Endothelial cell (in vitro differentiated cells): ENCODE data around the gene ODAD2. TPM values are rescaled to one million over a fixed set of nuclear protein-coding genes. Genes with fewer than 3 reads are reported as not detected.

ENCODE experiments used
- DNase-seq: peaks from one replicate; pipeline ENCODE4 v3.0.0; 2021; ENCODE audit warnings: low spot score
- H3K27ac Mint-ChIP-seq: one replicate; pipeline ENCODE4 v1.8.0; 2021; ENCODE audit warnings: mixed read lengths, inconsistent platforms; ENCODE audit not compliant: unreplicated experiment
- H3K27me3 Mint-ChIP-seq: one replicate; pipeline ENCODE4 v1.8.0; 2021; ENCODE audit warnings: mild to moderate bottlenecking, moderate library complexity, mixed read lengths, inconsistent platforms; ENCODE audit not compliant: unreplicated experiment
- H3K36me3 Mint-ChIP-seq: one replicate; pipeline ENCODE4 v1.8.0; 2021; ENCODE audit warnings: mild to moderate bottlenecking, low read depth, mixed read lengths, inconsistent platforms; ENCODE audit not compliant: unreplicated experiment
- H3K4me1 Mint-ChIP-seq: one replicate; pipeline ENCODE4 v1.8.0; 2021; ENCODE audit warnings: mild to moderate bottlenecking, mixed read lengths, inconsistent platforms; ENCODE audit not compliant: unreplicated experiment
- H3K4me3 Mint-ChIP-seq: one replicate; pipeline ENCODE4 v1.8.0; 2021; ENCODE audit warnings: mild to moderate bottlenecking, mixed read lengths, inconsistent platforms; ENCODE audit not compliant: unreplicated experiment
- H3K9me3 Mint-ChIP-seq: one replicate; pipeline ENCODE4 v1.8.0; 2021; ENCODE audit warnings: mixed read lengths, inconsistent platforms; ENCODE audit not compliant: unreplicated experiment
- total RNA-seq: library from RNA; stranded (reverse); fragmentation: NEBNext Ultra II Directional; extraction: Animal tissue kit (Norgen Biotek cat#: 25700); gene quantifications from one replicate; pipeline ENCODE4 v1.2.1, GENCODE V29; 2021; ENCODE audit not compliant: unreplicated experiment
- TF ChIP-seq, protein P1 (sequence below): fragments of 200-600 bp; sonication (generic); IDR thresholded peaks from one replicate; pipeline ENCODE4 v1.5.0; 2021; ENCODE audit warnings: antibody characterized with exemption; ENCODE audit not compliant: unreplicated experiment

Gene ODAD2
- total RNA-seq, 1 donor from 2014 or later = 3.9 TPM

DNA sequence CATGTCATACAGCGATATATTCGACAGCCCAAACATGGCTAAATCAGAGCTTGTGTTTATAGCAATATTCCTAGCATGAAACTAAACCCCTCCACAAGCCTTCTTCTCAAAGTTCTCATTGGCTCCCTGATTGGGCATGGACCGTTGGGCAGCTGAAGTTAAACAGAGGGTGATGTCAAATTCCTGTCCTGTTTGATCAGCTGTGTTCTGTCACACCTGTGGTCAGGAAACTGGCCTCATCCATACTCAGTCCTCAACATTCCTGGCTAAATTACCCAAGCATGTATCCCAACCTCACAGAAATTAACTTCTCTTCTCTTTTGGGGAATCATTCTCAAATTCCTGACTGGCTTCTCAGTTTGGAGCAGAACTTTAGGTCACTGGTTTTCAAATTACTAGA is 107.9 kb downstream of the ODAD2 start:
- no peak for DNase-seq
- Mint-ChIP-seq H3K4me3 (no peak overlapping the region), H3K9me3 (no peaks in the 10 kb centered on the region), H3K36me3 (no peaks in the 10 kb centered on the region), H3K27me3 (peaks cover 3% of the 10 kb centered on the region), H3K4me1 (no peaks in the 10 kb centered on the region), H3K27ac (no peak overlapping the region)
- TF ChIP-seq, protein P1, sequence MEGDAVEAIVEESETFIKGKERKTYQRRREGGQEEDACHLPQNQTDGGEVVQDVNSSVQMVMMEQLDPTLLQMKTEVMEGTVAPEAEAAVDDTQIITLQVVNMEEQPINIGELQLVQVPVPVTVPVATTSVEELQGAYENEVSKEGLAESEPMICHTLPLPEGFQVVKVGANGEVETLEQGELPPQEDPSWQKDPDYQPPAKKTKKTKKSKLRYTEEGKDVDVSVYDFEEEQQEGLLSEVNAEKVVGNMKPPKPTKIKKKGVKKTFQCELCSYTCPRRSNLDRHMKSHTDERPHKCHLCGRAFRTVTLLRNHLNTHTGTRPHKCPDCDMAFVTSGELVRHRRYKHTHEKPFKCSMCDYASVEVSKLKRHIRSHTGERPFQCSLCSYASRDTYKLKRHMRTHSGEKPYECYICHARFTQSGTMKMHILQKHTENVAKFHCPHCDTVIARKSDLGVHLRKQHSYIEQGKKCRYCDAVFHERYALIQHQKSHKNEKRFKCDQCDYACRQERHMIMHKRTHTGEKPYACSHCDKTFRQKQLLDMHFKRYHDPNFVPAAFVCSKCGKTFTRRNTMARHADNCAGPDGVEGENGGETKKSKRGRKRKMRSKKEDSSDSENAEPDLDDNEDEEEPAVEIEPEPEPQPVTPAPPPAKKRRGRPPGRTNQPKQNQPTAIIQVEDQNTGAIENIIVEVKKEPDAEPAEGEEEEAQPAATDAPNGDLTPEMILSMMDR = no peak

DNA sequence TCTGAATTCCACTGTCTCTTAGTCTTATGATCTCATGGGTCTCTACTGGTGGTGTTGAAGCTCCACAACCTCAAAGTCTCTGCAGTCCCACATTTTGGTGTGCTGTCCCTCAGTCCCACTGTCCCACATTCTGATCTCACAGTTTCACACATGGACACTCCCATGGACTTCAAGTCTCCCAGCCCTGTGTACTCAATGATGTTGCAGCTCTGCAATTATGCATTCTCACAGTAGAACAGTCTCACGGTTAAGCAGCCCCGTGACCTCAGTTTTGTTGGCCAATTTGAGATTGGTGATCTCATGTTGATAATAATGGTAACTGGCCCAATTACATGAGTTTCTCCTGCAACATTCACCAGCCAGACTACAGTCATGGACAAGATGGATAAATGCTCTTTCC is 109.4 kb downstream of the ODAD2 start:
- H3K4me3 Mint-ChIP-seq = no peak overlapping the region
- H3K4me1 Mint-ChIP-seq = no peaks in the 10 kb centered on the region
- peaks cover 3% of the 10 kb centered on the region for H3K27me3 Mint-ChIP-seq
- no peaks in the 10 kb centered on the region for H3K36me3 Mint-ChIP-seq
- TF ChIP-seq, protein P1 = no peak
- H3K27ac Mint-ChIP-seq = no peak overlapping the region
- H3K9me3 Mint-ChIP-seq = no peaks in the 10 kb centered on the region
- DNase-seq = no peak

DNA sequence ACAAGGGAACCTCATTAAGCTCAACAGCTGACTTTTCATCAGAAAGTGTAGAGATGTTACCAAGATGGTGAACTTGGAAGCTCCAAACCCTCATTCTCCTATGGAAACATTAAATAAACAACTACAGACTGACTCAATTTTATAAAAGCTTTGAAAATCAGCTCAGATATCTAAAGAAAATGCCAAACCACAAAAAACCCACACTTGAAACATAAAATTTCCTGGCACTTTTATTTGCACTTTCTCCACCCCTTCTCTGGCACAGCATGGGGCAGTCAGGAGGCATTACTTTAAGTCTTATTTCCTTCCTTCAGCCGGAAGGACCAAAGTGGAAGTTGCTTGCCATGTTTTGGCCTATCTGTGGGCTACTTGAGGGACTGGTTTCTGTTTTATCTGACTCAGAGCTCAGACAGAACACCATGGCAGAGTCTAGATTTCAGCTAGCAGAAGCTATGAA is 114.7 kb downstream of the ODAD2 start:
- TF ChIP-seq, protein P1 = no peak
- Mint-ChIP-seq H3K9me3 (no peaks in the 10 kb centered on the region), H3K4me3 (no peak overlapping the region), H3K36me3 (no peaks in the 10 kb centered on the region), H3K4me1 (no peaks in the 10 kb centered on the region), H3K27me3 (peaks cover 1% of the 10 kb centered on the region), H3K27ac (no peak overlapping the region)
- no peak for DNase-seq

DNA sequence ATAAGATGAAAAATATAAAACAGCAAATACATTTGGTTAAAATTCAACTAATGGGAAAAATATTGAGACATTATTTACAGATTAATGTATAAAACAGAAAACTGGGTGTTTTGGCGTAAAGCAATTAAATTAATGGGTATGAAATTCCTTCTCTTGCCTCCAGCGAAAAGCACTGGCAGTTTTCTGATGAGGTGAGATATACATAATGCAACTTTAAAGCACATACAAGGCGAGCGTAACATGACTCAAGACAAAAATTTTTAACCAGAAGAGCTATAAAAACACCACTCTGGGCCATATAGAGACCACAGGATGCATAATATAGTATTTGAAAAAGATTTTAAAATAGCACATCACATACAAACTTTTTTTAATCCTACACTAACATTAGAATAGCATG is 120.6 kb downstream of the ODAD2 start:
- Mint-ChIP-seq H3K4me3 (no peak overlapping the region), H3K27ac (no peak overlapping the region), H3K9me3 (no peaks in the 10 kb centered on the region), H3K27me3 (no peaks in the 10 kb centered on the region), H3K36me3 (no peaks in the 10 kb centered on the region), H3K4me1 (no peaks in the 10 kb centered on the region)
- TF ChIP-seq, protein P1 = no peak
- DNase-seq = no peak

DNA sequence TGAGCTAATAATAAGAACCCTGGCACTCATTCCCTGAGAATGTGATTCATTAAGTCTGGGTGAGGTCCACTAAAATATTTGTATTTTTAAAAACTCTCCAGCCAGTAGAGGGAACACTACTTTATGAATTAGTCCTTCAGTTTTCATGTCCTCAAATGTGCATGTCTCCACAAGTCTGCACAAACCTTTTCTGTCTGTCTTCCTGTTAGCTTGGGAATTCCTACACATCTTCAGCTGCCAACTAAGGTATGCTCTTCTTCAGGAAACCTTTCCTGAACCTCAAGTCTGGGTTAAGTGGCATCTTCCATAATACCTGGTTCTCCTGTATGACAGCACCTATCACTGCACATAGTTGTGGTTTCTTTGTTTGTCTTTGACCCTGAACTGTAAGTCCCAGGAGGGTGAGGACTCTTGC is 133.7 kb downstream of the ODAD2 start:
- H3K36me3 Mint-ChIP-seq = no peaks in the 10 kb centered on the region
- no peaks in the 10 kb centered on the region for H3K4me1 Mint-ChIP-seq
- no peak for DNase-seq
- no peaks in the 10 kb centered on the region for H3K9me3 Mint-ChIP-seq
- H3K4me3 Mint-ChIP-seq = no peak overlapping the region
- H3K27me3 Mint-ChIP-seq = no peaks in the 10 kb centered on the region
- H3K27ac Mint-ChIP-seq = no peak overlapping the region
- TF ChIP-seq, protein P1 = no peak
